Kidney (tissue), 14 donors: ENCODE data around the gene OIT3. TPM values are rescaled to one million over a fixed set of nuclear protein-coding genes. Genes with fewer than 3 reads are reported as not detected.

Source experiments
- DNase-seq, 5 donors: peaks; one replicate each; pipeline ENCODE4 v3.0.0-alpha.2; 2013 to 2020
- FAIRE-seq: peaks from 2 replicates; lab custom pipeline; 2012; peaks lifted over from hg19 to GRCh38; lab: Jason Lieb, UNC
- H3K27ac ChIP-seq, 2 donors: one replicate each; pipeline ENCODE4 v1.7.0; 2013; ENCODE audit warnings: low read depth in 2 of 2, low read length in 2 of 2, inconsistent platforms in 1 of 2
- H3K27me3 ChIP-seq: one replicate; pipeline ENCODE4 v1.7.1; 2013; ENCODE audit warnings: low read length, inconsistent platforms; ENCODE audit not compliant: control insufficient read depth, insufficient read depth
- H3K36me3 ChIP-seq, 3 donors: one replicate each; pipeline versions ENCODE4 v1.7.0 to v1.7.1; 2013; ENCODE audit warnings: low read length in 3 of 3, control low read depth in 1 of 3, inconsistent platforms in 1 of 3; ENCODE audit not compliant: insufficient read depth in 3 of 3, control insufficient read depth in 2 of 3
- H3K4me1 ChIP-seq, 3 donors: one replicate each; pipeline versions ENCODE4 v1.7.0 to v1.7.1; 2013; ENCODE audit warnings: low read length in 3 of 3, inconsistent platforms in 1 of 3, low read depth in 1 of 3; ENCODE audit not compliant: control insufficient read depth in 2 of 3, insufficient read depth in 2 of 3
- H3K4me3 ChIP-seq, 3 donors: one replicate each; pipeline versions ENCODE4 v1.7.0 to v1.8.1; 2013; ENCODE audit warnings: low read length in 3 of 3, control low read depth in 1 of 3, inconsistent platforms in 1 of 3
- H3K9ac ChIP-seq, 3 donors: one replicate each; pipeline versions ENCODE4 v1.7.0 to v1.7.1; 2013; ENCODE audit warnings: low read length in 3 of 3, control low read depth in 1 of 3, inconsistent platforms in 1 of 3
- H3K9me3 ChIP-seq, 3 donors: one replicate each; pipeline versions ENCODE4 v1.7.0 to v1.7.1; 2013; ENCODE audit warnings: low read length in 3 of 3, control low read depth in 1 of 3, inconsistent platforms in 1 of 3; ENCODE audit not compliant: control insufficient read depth in 2 of 3, insufficient read depth in 1 of 3
- CTCF ChIP-seq: IDR thresholded peaks from 3 replicates; pipeline ENCODE4 v1.5.1; 2012; ENCODE audit warnings: mild to moderate bottlenecking, moderate library complexity, borderline replicate concordance; ENCODE audit not compliant: insufficient read depth; ENCODE audit errors: extremely low read depth
- intact Hi-C: fragments of 100-400 bp; cut with DNase I; formaldehyde crosslinking; loops from one replicate; pipeline ENCODE4 v1.11.1; 2022
- polyA plus RNA-seq: library from polyadenylated mRNA; stranded (reverse); fragments of 350-450 nt; fragmentation: Illumina TruSeq; extraction: RNeasy Lipid Tissue Mini Kit (QIAGEN cat#74804); gene quantifications from one replicate; pipeline ENCODE4 v1.2.3, GENCODE V29; 2014; ENCODE audit warnings: low read depth, low replicate concordance; ENCODE audit not compliant: insufficient read depth
- total RNA-seq: library from RNA; stranded (reverse); fragmentation: NEBNext Ultra II Directional; extraction: Animal tissue kit (Norgen Biotek cat#: 25700); gene quantifications from one replicate; pipeline ENCODE4 v1.2.1, GENCODE V29; 2021
- donor health status: control.
- donor health status: control.
- donor health status: control.
- donor health status: control.
- donor health status: control.
- donor health status: DM: yes; HTN: yes; CAD: no.
- donor health status: Normal renal cell carcinoma (clear cell type).

The OIT3 gene
- total and polyA plus RNA-seq, 2 donors from 2014 or later: not detected

- Histone ChIP-seq H3K27ac (no peak overlapping the region), H3K27me3 (no peaks in the 10 kb centered on the region), H3K4me3 (no peak overlapping the region), H3K9ac (no peak overlapping the region), H3K36me3 (no peaks in the 10 kb centered on the region), H3K4me1 (no peaks in the 10 kb centered on the region), H3K9me3 (no peaks in the 10 kb centered on the region)
- intact Hi-C loops: no loop called here
- FAIRE-seq (no peak), DNase-seq (no peak)
- TF ChIP-seq CTCF: no peak
These were observed 53.4 kb downstream of the OIT3 start for GRCh38 chr10:72946963-72947362.

GRCh38 chr10:72948762-72949161, 55.2 kb downstream of the OIT3 start:
- H3K9me3 ChIP-seq: no peaks in the 10 kb centered on the region
- no peak overlapping the region for H3K27ac ChIP-seq
- FAIRE-seq (no peak), DNase-seq (no peak)
- H3K4me3 ChIP-seq: no peak overlapping the region
- H3K36me3 ChIP-seq: no peaks in the 10 kb centered on the region
- H3K27me3 ChIP-seq: no peaks in the 10 kb centered on the region
- TF ChIP-seq CTCF: no peak
- no peak overlapping the region for H3K9ac ChIP-seq
- intact Hi-C loops: no loop called here
- no peaks in the 10 kb centered on the region for H3K4me1 ChIP-seq

GRCh38 chr10:72951760-72952159, 58.2 kb downstream of the OIT3 start:
- Histone ChIP-seq H3K4me1 (no peaks in the 10 kb centered on the region), H3K36me3 (no peaks in the 10 kb centered on the region), H3K9ac (no peak overlapping the region), H3K27me3 (no peaks in the 10 kb centered on the region), H3K27ac (no peak overlapping the region), H3K4me3 (no peak overlapping the region), H3K9me3 (no peaks in the 10 kb centered on the region)
- FAIRE-seq (no peak), DNase-seq (no peak)
- no peak for TF ChIP-seq CTCF
- intact Hi-C loops: no loop called here

GRCh38 chr10:72952189-72952588, 58.6 kb downstream of the OIT3 start:
- H3K9ac ChIP-seq: no peak overlapping the region
- no peak overlapping the region for H3K27ac ChIP-seq
- no peaks in the 10 kb centered on the region for H3K36me3 ChIP-seq
- no peak for DNase-seq
- no peak for TF ChIP-seq CTCF
- intact Hi-C loops: no loop called here
- no peaks in the 10 kb centered on the region for H3K4me1 ChIP-seq
- no peak overlapping the region for H3K4me3 ChIP-seq
- H3K9me3 ChIP-seq: no peaks in the 10 kb centered on the region
- no peaks in the 10 kb centered on the region for H3K27me3 ChIP-seq
- no peak for FAIRE-seq
